Fibroblast of pulmonary artery (primary cell): ENCODE results near the gene MED25.

Source experiments
- DNase-seq: peaks from one replicate; pipeline ENCODE4 v3.0.0-alpha.2; 2010; ENCODE audit warnings: low read depth
- H3K4me3 ChIP-seq: replicated peaks from 2 replicates; pipeline ENCODE4 v1.5.1; 2011; ENCODE audit warnings: low read depth, mild to moderate bottlenecking, control low read depth, low read length, moderate library complexity
- TF ChIP-seq, protein P1 (sequence below): IDR thresholded peaks from 2 replicates; pipeline ENCODE4 v1.5.1; 2011; ENCODE audit warnings: mild to moderate bottlenecking, control low read depth, low read length, inconsistent platforms; ENCODE audit errors: missing control alignments

Gene MED25

GRCh38 chr19:49866933-49867782, 49.1 kb downstream of the MED25 start, which contains the start of gene PNKP:
PNKP (minus strand) TSS chr19:49867576; CDS start chr19:49867204, 372 bp downstream.
- DNase-seq = peak; percentile 94
- TF ChIP-seq, protein P1, sequence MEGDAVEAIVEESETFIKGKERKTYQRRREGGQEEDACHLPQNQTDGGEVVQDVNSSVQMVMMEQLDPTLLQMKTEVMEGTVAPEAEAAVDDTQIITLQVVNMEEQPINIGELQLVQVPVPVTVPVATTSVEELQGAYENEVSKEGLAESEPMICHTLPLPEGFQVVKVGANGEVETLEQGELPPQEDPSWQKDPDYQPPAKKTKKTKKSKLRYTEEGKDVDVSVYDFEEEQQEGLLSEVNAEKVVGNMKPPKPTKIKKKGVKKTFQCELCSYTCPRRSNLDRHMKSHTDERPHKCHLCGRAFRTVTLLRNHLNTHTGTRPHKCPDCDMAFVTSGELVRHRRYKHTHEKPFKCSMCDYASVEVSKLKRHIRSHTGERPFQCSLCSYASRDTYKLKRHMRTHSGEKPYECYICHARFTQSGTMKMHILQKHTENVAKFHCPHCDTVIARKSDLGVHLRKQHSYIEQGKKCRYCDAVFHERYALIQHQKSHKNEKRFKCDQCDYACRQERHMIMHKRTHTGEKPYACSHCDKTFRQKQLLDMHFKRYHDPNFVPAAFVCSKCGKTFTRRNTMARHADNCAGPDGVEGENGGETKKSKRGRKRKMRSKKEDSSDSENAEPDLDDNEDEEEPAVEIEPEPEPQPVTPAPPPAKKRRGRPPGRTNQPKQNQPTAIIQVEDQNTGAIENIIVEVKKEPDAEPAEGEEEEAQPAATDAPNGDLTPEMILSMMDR = no peak
- peak within 1 kb of the TSS; percentile 84 for H3K4me3 ChIP-seq

DNA sequence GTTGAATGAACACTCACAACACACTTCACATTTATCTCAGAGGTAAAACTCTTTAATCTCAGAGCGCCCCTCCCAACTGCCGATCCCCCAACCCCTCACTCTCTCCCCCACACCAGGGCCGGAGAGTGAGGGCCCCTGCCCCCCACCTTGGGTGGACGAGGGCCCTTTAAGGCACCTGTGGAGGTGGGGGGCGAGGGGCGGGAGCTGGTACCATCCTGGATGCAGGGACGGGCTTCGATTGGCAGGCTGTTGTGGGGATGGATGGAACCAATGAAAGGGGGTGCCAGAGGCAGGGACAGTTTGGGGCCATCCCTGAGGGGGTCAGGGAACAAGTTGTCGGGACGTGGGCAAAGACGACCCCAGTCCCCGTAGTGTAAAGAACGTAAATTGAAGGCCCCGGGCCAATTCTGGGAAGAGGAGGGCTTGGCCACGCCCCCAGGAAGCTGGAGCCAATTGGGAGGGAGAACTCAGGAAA, 51.0 kb downstream of the MED25 start:
- TF ChIP-seq, protein P1 = no peak
- DNase-seq = no peak
- peak overlapping the region; percentile 48 for H3K4me3 ChIP-seq

DNA sequence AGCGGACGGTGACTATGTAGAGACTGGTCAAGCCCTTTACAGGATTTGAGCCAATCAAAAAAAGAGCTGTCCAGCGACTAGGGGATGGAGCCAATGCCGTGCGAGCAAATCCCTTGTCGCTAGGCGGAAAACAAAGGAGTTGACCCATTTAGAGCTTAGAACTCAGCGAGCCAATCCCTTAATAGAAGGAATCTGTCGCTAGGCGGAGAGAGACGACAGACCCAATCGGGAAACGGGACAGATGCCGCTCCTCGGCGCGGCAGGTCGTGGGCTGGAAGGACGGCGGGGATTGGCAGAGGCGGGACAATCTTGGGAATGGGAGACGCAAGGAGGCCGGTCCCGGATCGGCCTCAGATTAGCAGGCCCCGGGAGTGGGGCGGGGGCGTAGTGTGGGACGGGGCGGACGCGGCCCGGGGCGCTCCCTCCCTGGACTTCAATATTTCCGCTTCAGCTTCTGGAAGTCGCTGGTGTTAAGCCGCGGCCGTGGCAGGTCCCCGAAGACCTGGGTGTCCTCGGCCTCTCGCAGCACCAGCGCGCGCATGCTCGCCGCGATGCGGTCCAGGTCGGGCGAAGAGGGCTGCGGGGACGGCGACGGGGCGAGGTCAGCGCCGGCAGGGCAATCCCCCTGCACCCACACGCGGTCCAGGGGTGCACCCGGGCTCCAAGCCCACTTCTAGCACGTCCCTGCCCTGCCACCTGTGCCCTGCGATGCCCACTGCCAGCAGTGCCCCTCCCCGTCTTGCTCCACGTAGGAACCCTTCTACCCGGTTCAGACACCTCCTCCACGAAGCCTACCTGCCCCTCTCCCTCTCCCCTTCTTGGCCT, 51.6 kb downstream of the MED25 start:
- TF ChIP-seq, protein P1 = no peak
- peak; percentile 100 for DNase-seq
- peak overlapping the region; percentile 55 for H3K4me3 ChIP-seq

DNA sequence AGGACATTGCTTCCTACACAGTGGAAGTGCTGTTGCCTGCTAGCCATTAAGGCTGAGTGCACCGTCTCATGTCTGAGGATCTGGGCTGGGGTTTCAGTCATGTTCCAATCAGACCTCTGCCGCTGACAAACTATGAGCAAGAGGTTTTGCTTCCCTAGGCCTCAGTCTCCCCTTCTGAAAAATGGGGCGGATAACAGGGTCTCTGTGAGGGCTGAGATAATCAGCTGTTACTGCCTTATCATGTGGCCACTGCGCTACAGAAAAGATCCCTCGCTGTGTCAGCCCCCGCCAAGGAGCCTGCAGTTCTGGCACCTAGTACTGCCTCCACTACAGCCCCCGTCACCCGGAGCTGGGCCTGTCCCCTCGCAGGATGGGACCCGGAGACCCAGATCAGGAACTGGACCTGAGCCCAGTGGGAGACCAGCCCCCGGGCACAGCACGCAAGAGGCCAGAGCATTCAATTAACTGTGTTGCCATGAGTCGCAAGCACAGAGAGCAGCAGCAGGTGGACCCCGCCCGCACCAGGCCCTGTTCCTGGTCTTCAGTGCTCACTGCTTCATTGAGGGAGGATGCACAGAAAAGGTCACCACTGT, 52.3 kb downstream of the MED25 start:
- peak overlapping the region; percentile 55 for H3K4me3 ChIP-seq
- DNase-seq = no peak
- TF ChIP-seq, protein P1 = no peak

GRCh38 chr19:49871349-49871985, 53.4 kb downstream of the MED25 start:
- TF ChIP-seq, protein P1 = no peak
- no peak for DNase-seq
- H3K4me3 ChIP-seq = no peak overlapping the region
